Sigmoid colon (tissue), 4 donors: ENCODE measurements around the gene ITPR2.

Source experiments
- CTCF ChIP-seq, 4 experiments: fragments of 450-650 bp in 3 of 4; fragments of 200-600 bp in 1 of 4; IDR thresholded peaks; one replicate each; pipeline ENCODE4 v1.5.1; 2016 to 2019; ENCODE audit warnings: antibody characterized with exemption in 4 of 4, mild to moderate bottlenecking in 3 of 4, moderate library complexity in 2 of 4
- POLR2A ChIP-seq, 2 donors: fragments of 450-650 bp; IDR thresholded peaks; one replicate each; pipeline ENCODE4 v1.6.1; 2016; ENCODE audit warnings: antibody characterized with exemption in 2 of 2, mild to moderate bottlenecking in 2 of 2, moderate library complexity in 2 of 2
- POLR2AphosphoS5 ChIP-seq, 4 donors: sonication (generic); formaldehyde crosslinking; IDR thresholded peaks; one replicate each; pipeline ENCODE4 v1.6.1; 2017; ENCODE audit warnings: antibody characterized with exemption in 4 of 4

DNA sequence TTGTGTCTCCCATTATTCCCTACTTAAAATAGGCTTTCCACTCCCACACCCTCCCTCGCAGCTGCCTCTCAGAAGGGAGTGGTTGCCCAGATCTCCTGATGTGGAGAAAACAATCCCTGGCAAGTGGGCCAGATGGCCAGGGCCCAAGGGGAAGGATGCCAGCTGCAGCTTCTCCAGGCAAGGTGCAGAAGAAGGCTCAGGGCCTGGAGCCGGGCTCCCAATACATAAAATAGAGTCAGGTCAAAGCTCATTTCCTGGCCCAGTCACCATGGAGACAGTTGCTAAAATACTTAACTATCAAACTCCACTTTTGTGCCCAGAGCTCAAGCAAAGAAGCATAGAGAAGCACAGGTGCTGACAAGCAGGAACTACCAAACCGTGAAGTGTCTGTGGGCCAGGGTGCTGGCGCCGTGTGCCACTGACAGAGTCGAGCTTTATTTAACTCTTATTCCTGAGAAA lies 45.7 kb upstream of the ITPR2 start:
- TF ChIP-seq CTCF (IDR thresholded peaks at IDR 0.05) (no peak), POLR2A (IDR thresholded peaks at IDR 0.05) (no peak), POLR2AphosphoS5 (IDR thresholded peaks at IDR 0.05) (peak; percentile 36 to 61 (median 52))
